ENCODE results near the gene PITPNC1. TPM values are rescaled to one million over a fixed set of nuclear protein-coding genes. Genes with fewer than 3 reads are reported as not detected.

Gene PITPNC1
- total RNA-seq, 1 donor from 2014 or later, result 12.4 TPM

DNA sequence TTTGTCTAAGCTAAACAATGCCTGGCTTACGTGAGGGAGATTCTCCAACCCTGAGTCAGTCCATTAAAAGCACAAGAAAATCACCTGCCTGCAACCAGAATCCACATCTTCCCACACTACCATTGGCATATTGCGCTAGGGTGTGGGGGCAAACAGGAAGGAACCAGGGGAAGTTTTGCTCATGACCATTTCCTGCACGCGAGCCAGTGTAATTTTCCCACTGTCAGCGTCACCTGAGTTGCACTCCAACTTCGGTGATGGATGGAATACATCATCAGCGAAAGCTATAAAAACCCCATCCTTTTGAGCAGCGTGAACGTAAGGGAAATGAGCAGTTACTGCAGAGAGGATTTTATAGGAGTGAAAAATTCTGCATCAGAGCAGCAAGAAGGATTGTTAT, 172.7 kb downstream of the PITPNC1 start:
- no peaks in the 10 kb centered on the region for H4K20me1 ChIP-seq (ENCODE audit: insufficient read depth, low read length)
- no peak overlapping the region for H3K27ac Mint-ChIP-seq (ENCODE audit: unreplicated experiment)
- H3K4me1 ChIP-seq (ENCODE audit: insufficient read depth, low read length), result no peaks in the 10 kb centered on the region
- H3K27me3 Mint-ChIP-seq (ENCODE audit: low read depth, unreplicated experiment), result no peaks in the 10 kb centered on the region
- no peak overlapping the region for H2AFZ ChIP-seq (ENCODE audit: low read depth, low read length)
- FAIRE-seq (no peak), DNase-seq (ENCODE audit: low read depth) (no peak)
- no peaks in the 10 kb centered on the region for H3K27me3 ChIP-seq (ENCODE audit: insufficient read depth, low read length)
- no peak overlapping the region for H3K4me3 ChIP-seq (ENCODE audit: insufficient read depth, low read depth, low read length)
- TF ChIP-seq, protein P1, sequence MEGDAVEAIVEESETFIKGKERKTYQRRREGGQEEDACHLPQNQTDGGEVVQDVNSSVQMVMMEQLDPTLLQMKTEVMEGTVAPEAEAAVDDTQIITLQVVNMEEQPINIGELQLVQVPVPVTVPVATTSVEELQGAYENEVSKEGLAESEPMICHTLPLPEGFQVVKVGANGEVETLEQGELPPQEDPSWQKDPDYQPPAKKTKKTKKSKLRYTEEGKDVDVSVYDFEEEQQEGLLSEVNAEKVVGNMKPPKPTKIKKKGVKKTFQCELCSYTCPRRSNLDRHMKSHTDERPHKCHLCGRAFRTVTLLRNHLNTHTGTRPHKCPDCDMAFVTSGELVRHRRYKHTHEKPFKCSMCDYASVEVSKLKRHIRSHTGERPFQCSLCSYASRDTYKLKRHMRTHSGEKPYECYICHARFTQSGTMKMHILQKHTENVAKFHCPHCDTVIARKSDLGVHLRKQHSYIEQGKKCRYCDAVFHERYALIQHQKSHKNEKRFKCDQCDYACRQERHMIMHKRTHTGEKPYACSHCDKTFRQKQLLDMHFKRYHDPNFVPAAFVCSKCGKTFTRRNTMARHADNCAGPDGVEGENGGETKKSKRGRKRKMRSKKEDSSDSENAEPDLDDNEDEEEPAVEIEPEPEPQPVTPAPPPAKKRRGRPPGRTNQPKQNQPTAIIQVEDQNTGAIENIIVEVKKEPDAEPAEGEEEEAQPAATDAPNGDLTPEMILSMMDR (IDR thresholded peaks at IDR 0.05; ENCODE audit: insufficient read depth, low read depth, low read length), result no peak
- no peak for TF ChIP-seq EZH2 (IDR thresholded peaks at IDR 0.05; ENCODE audit: insufficient read depth, low read length)
- H3K4me3 Mint-ChIP-seq (ENCODE audit: unreplicated experiment), result no peak overlapping the region
- no peaks in the 10 kb centered on the region for H3K36me3 Mint-ChIP-seq (ENCODE audit: low read depth, unreplicated experiment)
- no peak overlapping the region for H3K27ac ChIP-seq (ENCODE audit: low read depth, low read length)
- H3K4me1 Mint-ChIP-seq (ENCODE audit: low read depth, unreplicated experiment), result peaks cover 5% of the 10 kb centered on the region
- H3K9me3 ChIP-seq (ENCODE audit: insufficient read depth, low read depth, low read length), result no peaks in the 10 kb centered on the region
- no peak overlapping the region for H3K4me2 ChIP-seq (ENCODE audit: low read length)
- H3K36me3 ChIP-seq (ENCODE audit: insufficient read depth, low read length), result no peaks in the 10 kb centered on the region
- H3K9ac ChIP-seq (ENCODE audit: low read length), result no peak overlapping the region
- H3K9me3 Mint-ChIP-seq (ENCODE audit: unreplicated experiment), result no peaks in the 10 kb centered on the region
- H3K79me2 ChIP-seq (ENCODE audit: insufficient read depth, low read length), result no peaks in the 10 kb centered on the region

DNA sequence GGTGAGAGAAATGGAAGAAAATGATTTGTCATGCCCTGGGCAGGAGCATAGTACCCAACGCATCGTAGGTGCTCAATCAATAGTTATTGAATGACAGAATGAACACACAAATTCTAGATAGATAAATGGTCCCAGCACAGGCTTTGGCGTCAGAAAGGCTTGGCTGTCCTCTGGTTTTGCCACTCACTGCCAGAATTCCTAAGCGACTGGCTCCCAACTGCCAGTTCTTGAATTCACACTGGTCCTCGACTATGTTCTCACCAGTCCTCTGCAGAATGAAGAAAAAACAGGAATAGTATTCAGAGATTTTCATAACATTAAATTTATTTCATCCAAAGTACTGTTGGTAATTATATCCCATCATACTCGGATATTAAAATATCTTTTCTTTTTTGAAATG, 177.6 kb downstream of the PITPNC1 start:
- TF ChIP-seq, protein P1 (IDR thresholded peaks at IDR 0.05; ENCODE audit: insufficient read depth, low read depth, low read length), result no peak
- no peak overlapping the region for H3K9ac ChIP-seq (ENCODE audit: low read length)
- H3K9me3 ChIP-seq (ENCODE audit: insufficient read depth, low read depth, low read length), result no peaks in the 10 kb centered on the region
- DNase-seq (ENCODE audit: low read depth) (no peak), FAIRE-seq (no peak)
- H3K27ac ChIP-seq (ENCODE audit: low read depth, low read length), result no peak overlapping the region
- no peak overlapping the region for H3K4me2 ChIP-seq (ENCODE audit: low read length)
- Mint-ChIP-seq H3K4me3 (ENCODE audit: unreplicated experiment) (no peak overlapping the region), H3K9me3 (ENCODE audit: unreplicated experiment) (peaks cover 4% of the 10 kb centered on the region), H3K36me3 (ENCODE audit: low read depth, unreplicated experiment) (peaks cover 7% of the 10 kb centered on the region), H3K27me3 (ENCODE audit: low read depth, unreplicated experiment) (no peaks in the 10 kb centered on the region), H3K4me1 (ENCODE audit: low read depth, unreplicated experiment) (peaks cover 6% of the 10 kb centered on the region), H3K27ac (ENCODE audit: unreplicated experiment) (no peak overlapping the region)
- H3K27me3 ChIP-seq (ENCODE audit: insufficient read depth, low read length), result no peaks in the 10 kb centered on the region
- no peak overlapping the region for H3K4me3 ChIP-seq (ENCODE audit: insufficient read depth, low read depth, low read length)
- H3K36me3 ChIP-seq (ENCODE audit: insufficient read depth, low read length), result no peaks in the 10 kb centered on the region
- H3K4me1 ChIP-seq (ENCODE audit: insufficient read depth, low read length), result no peaks in the 10 kb centered on the region
- H4K20me1 ChIP-seq (ENCODE audit: insufficient read depth, low read length), result no peaks in the 10 kb centered on the region
- no peaks in the 10 kb centered on the region for H3K79me2 ChIP-seq (ENCODE audit: insufficient read depth, low read length)
- H2AFZ ChIP-seq (ENCODE audit: low read depth, low read length), result no peak overlapping the region

DNA sequence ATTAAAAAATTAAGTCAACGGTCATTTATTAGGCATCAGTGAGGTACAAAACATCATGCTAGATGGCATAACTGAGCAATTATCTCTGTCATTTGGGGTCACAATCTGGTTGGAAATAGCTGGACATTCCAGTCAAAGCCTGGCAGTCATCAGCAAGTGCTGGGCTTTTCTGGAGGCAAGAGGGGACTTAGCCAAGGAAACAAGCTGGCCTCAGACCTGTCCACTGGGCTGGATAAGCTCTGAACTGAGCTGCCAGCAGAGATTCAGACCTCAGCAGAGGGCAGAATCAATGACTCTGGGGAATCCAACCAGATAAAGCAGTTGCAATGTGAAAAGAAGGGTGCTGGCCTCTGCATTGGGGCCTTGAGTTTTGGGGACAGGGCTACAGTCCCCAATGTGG, 178.8 kb downstream of the PITPNC1 start:
- H2AFZ ChIP-seq (ENCODE audit: low read depth, low read length), result no peak overlapping the region
- no peak for TF ChIP-seq EZH2 (IDR thresholded peaks at IDR 0.05; ENCODE audit: insufficient read depth, low read length)
- TF ChIP-seq, protein P1 (IDR thresholded peaks at IDR 0.05; ENCODE audit: insufficient read depth, low read depth, low read length), result no peak
- H3K27ac Mint-ChIP-seq (ENCODE audit: unreplicated experiment), result no peak overlapping the region

More for the DNA sequence above, 178.8 kb downstream of the PITPNC1 start:
- Mint-ChIP-seq H3K27me3 (ENCODE audit: low read depth, unreplicated experiment) (no peaks in the 10 kb centered on the region), H3K36me3 (ENCODE audit: low read depth, unreplicated experiment) (peaks cover 7% of the 10 kb centered on the region), H3K4me1 (ENCODE audit: low read depth, unreplicated experiment) (peaks cover 6% of the 10 kb centered on the region), H3K9me3 (ENCODE audit: unreplicated experiment) (peaks cover 4% of the 10 kb centered on the region), H3K4me3 (ENCODE audit: unreplicated experiment) (no peak overlapping the region)
- Histone ChIP-seq H3K27ac (ENCODE audit: low read depth, low read length) (no peak overlapping the region), H3K27me3 (ENCODE audit: insufficient read depth, low read length) (no peaks in the 10 kb centered on the region), H4K20me1 (ENCODE audit: insufficient read depth, low read length) (no peaks in the 10 kb centered on the region), H3K9ac (ENCODE audit: low read length) (no peak overlapping the region), H3K4me2 (ENCODE audit: low read length) (no peak overlapping the region), H3K9me3 (ENCODE audit: insufficient read depth, low read depth, low read length) (no peaks in the 10 kb centered on the region), H3K4me1 (ENCODE audit: insufficient read depth, low read length) (no peaks in the 10 kb centered on the region), H3K79me2 (ENCODE audit: insufficient read depth, low read length) (no peaks in the 10 kb centered on the region), H3K36me3 (ENCODE audit: insufficient read depth, low read length) (no peaks in the 10 kb centered on the region), H3K4me3 (ENCODE audit: insufficient read depth, low read depth, low read length) (no peak overlapping the region)
- FAIRE-seq (no peak), DNase-seq (ENCODE audit: low read depth) (no peak)
